ENCODE data around the gene NDUFB10.

Gene NDUFB10

GRCh38 chr16:1989209-1990100 is 30.1 kb downstream of the NDUFB10 start, which contains the start of gene SYNGR3:
SYNGR3 (plus strand) TSS chr16:1989970; CDS start chr16:1990103, 133 bp downstream.
- DNase-seq: peak in 1 of 2 experiments; percentile 49

- no peak for DNase-seq
These were observed 30.7 kb downstream of the NDUFB10 start for GRCh38 chr16:1990101-1990350.

GRCh38 chr16:1990351-1991134 is 31.2 kb downstream of the NDUFB10 start:
- DNase-seq: peak in 1 of 2 experiments; percentile 47

GRCh38 chr16:1991135-1991551 is 31.8 kb downstream of the NDUFB10 start:
- DNase-seq: peak in 1 of 2 experiments; percentile 66

GRCh38 chr16:1991588-1991947 is 32.2 kb downstream of the NDUFB10 start:
- DNase-seq: no peak

GRCh38 chr16:1991948-1992703 is 32.8 kb downstream of the NDUFB10 start:
- peak in 1 of 2 experiments; percentile 92 for DNase-seq

- no peak for DNase-seq
These were observed 33.5 kb downstream of the NDUFB10 start for GRCh38 chr16:1992704-1993317.

GRCh38 chr16:1993731-1994131 is 34.4 kb downstream of the NDUFB10 start:
- DNase-seq: no peak

GRCh38 chr16:1997494-1998359 is 38.4 kb downstream of the NDUFB10 start:
- no peak for DNase-seq

GRCh38 chr16:1998360-1998835 is 39.1 kb downstream of the NDUFB10 start:
- DNase-seq: no peak

- DNase-seq: no peak
These were observed 39.8 kb downstream of the NDUFB10 start for GRCh38 chr16:1998852-1999801.

GRCh38 chr16:1999866-2000514 is 40.7 kb downstream of the NDUFB10 start:
- DNase-seq: no peak

GRCh38 chr16:2001035-2001434 is 41.7 kb downstream of the NDUFB10 start:
- no peak for DNase-seq

- DNase-seq: no peak
These were observed 42.4 kb downstream of the NDUFB10 start for GRCh38 chr16:2001456-2002355.

- DNase-seq: no peak
These were observed 43.3 kb downstream of the NDUFB10 start for GRCh38 chr16:2002406-2003230.

GRCh38 chr16:2003231-2003826 is 44.0 kb downstream of the NDUFB10 start:
- DNase-seq: no peak

Measured in NCI-H526 (cell line).